ENCODE results near the gene MAST2. TPM values are rescaled to one million over a fixed set of nuclear protein-coding genes. Genes with fewer than 3 reads are reported as not detected.

MAST2 gene
- total and polyA plus RNA-seq, 9 donors, result 32.4 to 107 (median 83.7) TPM

- Histone ChIP-seq H3K36me3 (ENCODE audit: control insufficient read depth, insufficient read depth, low read length) (peaks cover 3% of the 10 kb centered on the region), H3K4me1 (ENCODE audit: control insufficient read depth, insufficient read depth, low read length) (peaks cover 12% of the 10 kb centered on the region), H3K9me3 (replicated peaks; ENCODE audit: control insufficient read depth, low read depth, low read length) (no peaks in the 10 kb centered on the region), H3K27ac (ENCODE audit: low read length) (no peak overlapping the region), H3K27me3 (ENCODE audit: control insufficient read depth, insufficient read depth, low read length) (no peaks in the 10 kb centered on the region), H3K4me3 (ENCODE audit: low read length) (no peak overlapping the region)
- no peak for DNase-seq
- WGBS (ENCODE audit: insufficient coverage), result 92% methylated on average over 2 of the region's 4 CpGs
Measured at GRCh38 chr1:45806129-45806528, 2.7 kb downstream of the MAST2 start.

GRCh38 chr1:45809761-45810160 is 6.3 kb downstream of the MAST2 start:
- no peak for DNase-seq
- no peaks in the 10 kb centered on the region for H3K27me3 ChIP-seq (ENCODE audit: control insufficient read depth, insufficient read depth, low read length)
- no peaks in the 10 kb centered on the region for H3K9me3 ChIP-seq (replicated peaks; ENCODE audit: control insufficient read depth, low read depth, low read length)
- H3K36me3 ChIP-seq (ENCODE audit: control insufficient read depth, insufficient read depth, low read length), result peaks cover 3% of the 10 kb centered on the region
- H3K4me3 ChIP-seq (ENCODE audit: low read length), result no peak overlapping the region
- H3K4me1 ChIP-seq (ENCODE audit: control insufficient read depth, insufficient read depth, low read length), result no peaks in the 10 kb centered on the region
- H3K27ac ChIP-seq (ENCODE audit: low read length), result no peak overlapping the region

GRCh38 chr1:45814776-45815175 is 11.4 kb downstream of the MAST2 start:
- no peak for DNase-seq
- no CpG with 5 or more reads among the region's 2 CpGs for WGBS (ENCODE audit: insufficient coverage)
- H3K27ac ChIP-seq (ENCODE audit: low read length), result no peak overlapping the region
- no peaks in the 10 kb centered on the region for H3K27me3 ChIP-seq (ENCODE audit: control insufficient read depth, insufficient read depth, low read length)
- H3K4me3 ChIP-seq (ENCODE audit: low read length), result no peak overlapping the region
- H3K9me3 ChIP-seq (replicated peaks; ENCODE audit: control insufficient read depth, low read depth, low read length), result no peaks in the 10 kb centered on the region
- no peaks in the 10 kb centered on the region for H3K36me3 ChIP-seq (ENCODE audit: control insufficient read depth, insufficient read depth, low read length)
- H3K4me1 ChIP-seq (ENCODE audit: control insufficient read depth, insufficient read depth, low read length), result no peaks in the 10 kb centered on the region

- no peaks in the 10 kb centered on the region for H3K4me1 ChIP-seq (ENCODE audit: control insufficient read depth, insufficient read depth, low read length)
- H3K27me3 ChIP-seq (ENCODE audit: control insufficient read depth, insufficient read depth, low read length), result no peaks in the 10 kb centered on the region
- DNase-seq, result no peak
- no CpG with 5 or more reads among the region's 3 CpGs for WGBS (ENCODE audit: insufficient coverage)
- no peak overlapping the region for H3K4me3 ChIP-seq (ENCODE audit: low read length)
- no peaks in the 10 kb centered on the region for H3K36me3 ChIP-seq (ENCODE audit: control insufficient read depth, insufficient read depth, low read length)
- no peak overlapping the region for H3K27ac ChIP-seq (ENCODE audit: low read length)
- H3K9me3 ChIP-seq (replicated peaks; ENCODE audit: control insufficient read depth, low read depth, low read length), result no peaks in the 10 kb centered on the region
Measured at GRCh38 chr1:45815667-45816458, 12.5 kb downstream of the MAST2 start.

DNA sequence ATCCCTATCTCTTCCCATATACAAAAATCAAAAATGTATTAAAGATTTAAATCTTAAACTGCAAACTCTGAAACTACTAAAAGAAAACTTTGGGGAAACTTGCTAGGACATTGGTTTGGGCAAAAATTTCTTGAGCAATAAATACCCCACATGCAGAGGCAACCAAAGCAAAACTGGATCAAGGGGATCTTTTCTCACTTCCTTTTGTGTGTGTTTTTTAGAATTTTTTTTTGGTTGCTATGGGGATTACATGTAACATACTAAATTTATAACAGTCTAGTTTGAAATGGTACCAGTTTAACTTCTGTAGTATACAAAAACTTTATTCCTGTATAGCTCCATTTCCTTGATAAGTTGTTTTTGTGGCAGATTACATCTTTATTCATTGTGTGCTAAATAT is 16.8 kb downstream of the MAST2 start:
- Histone ChIP-seq H3K36me3 (ENCODE audit: control insufficient read depth, insufficient read depth, low read length) (peaks cover under 1% of the 10 kb centered on the region), H3K9me3 (replicated peaks; ENCODE audit: control insufficient read depth, low read depth, low read length) (peaks cover 2% of the 10 kb centered on the region), H3K4me1 (ENCODE audit: control insufficient read depth, insufficient read depth, low read length) (no peaks in the 10 kb centered on the region), H3K4me3 (ENCODE audit: low read length) (no peak overlapping the region), H3K27ac (ENCODE audit: low read length) (no peak overlapping the region), H3K27me3 (ENCODE audit: control insufficient read depth, insufficient read depth, low read length) (no peaks in the 10 kb centered on the region)
- no peak for DNase-seq

- H3K36me3 ChIP-seq (ENCODE audit: control insufficient read depth, insufficient read depth, low read length), result peaks cover 6% of the 10 kb centered on the region
- WGBS (ENCODE audit: insufficient coverage), result 100% methylated on average over 1 of the region's 3 CpGs
- H3K27me3 ChIP-seq (ENCODE audit: control insufficient read depth, insufficient read depth, low read length), result no peaks in the 10 kb centered on the region
- H3K27ac ChIP-seq (ENCODE audit: low read length), result no peak overlapping the region
- no peaks in the 10 kb centered on the region for H3K4me1 ChIP-seq (ENCODE audit: control insufficient read depth, insufficient read depth, low read length)
- no peak for DNase-seq
- H3K4me3 ChIP-seq (ENCODE audit: low read length), result no peak overlapping the region
- peaks cover 2% of the 10 kb centered on the region for H3K9me3 ChIP-seq (replicated peaks; ENCODE audit: control insufficient read depth, low read depth, low read length)
Measured at GRCh38 chr1:45820788-45821187, 17.4 kb downstream of the MAST2 start.

DNA sequence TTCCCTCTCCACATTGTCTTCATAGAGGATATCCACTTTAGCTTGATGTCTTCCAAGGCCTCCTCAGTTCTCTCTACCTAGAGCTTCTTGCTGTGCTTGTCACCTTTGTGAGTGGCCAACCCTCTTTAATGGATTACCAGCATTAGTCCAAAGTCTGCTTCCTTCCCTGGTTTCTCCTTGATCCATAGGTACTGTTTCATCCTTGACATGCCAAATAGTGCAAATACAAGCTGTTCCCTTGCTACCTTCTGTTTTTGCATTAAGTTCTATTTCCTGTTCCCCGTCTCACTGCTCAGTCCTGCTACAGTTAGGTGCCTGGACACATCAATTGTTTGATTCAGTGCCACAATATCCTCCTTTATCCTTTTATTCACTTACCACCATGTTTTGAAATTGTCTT is 19.2 kb downstream of the MAST2 start:
- 67% methylated on average over 1 of the region's 1 CpG for WGBS (ENCODE audit: insufficient coverage)
- Histone ChIP-seq H3K4me3 (ENCODE audit: low read length) (no peak overlapping the region), H3K36me3 (ENCODE audit: control insufficient read depth, insufficient read depth, low read length) (peaks cover 12% of the 10 kb centered on the region), H3K27ac (ENCODE audit: low read length) (no peak overlapping the region), H3K9me3 (replicated peaks; ENCODE audit: control insufficient read depth, low read depth, low read length) (peaks cover 2% of the 10 kb centered on the region), H3K4me1 (ENCODE audit: control insufficient read depth, insufficient read depth, low read length) (no peaks in the 10 kb centered on the region), H3K27me3 (ENCODE audit: control insufficient read depth, insufficient read depth, low read length) (no peaks in the 10 kb centered on the region)
- DNase-seq, result no peak

GRCh38 chr1:45824607-45825006 is 21.2 kb downstream of the MAST2 start:
- no peak for DNase-seq
- H3K36me3 ChIP-seq (ENCODE audit: control insufficient read depth, insufficient read depth, low read length), result peaks cover 14% of the 10 kb centered on the region
- no peaks in the 10 kb centered on the region for H3K4me1 ChIP-seq (ENCODE audit: control insufficient read depth, insufficient read depth, low read length)
- H3K4me3 ChIP-seq (ENCODE audit: low read length), result no peak overlapping the region
- no CpG with 5 or more reads among the region's 2 CpGs for WGBS (ENCODE audit: insufficient coverage)
- no peak overlapping the region for H3K27ac ChIP-seq (ENCODE audit: low read length)
- no peaks in the 10 kb centered on the region for H3K27me3 ChIP-seq (ENCODE audit: control insufficient read depth, insufficient read depth, low read length)
- H3K9me3 ChIP-seq (replicated peaks; ENCODE audit: control insufficient read depth, low read depth, low read length), result peaks cover 2% of the 10 kb centered on the region

GRCh38 chr1:45827256-45827655 is 23.8 kb downstream of the MAST2 start:
- Histone ChIP-seq H3K4me3 (ENCODE audit: low read length) (no peak overlapping the region), H3K9me3 (replicated peaks; ENCODE audit: control insufficient read depth, low read depth, low read length) (no peaks in the 10 kb centered on the region), H3K4me1 (ENCODE audit: control insufficient read depth, insufficient read depth, low read length) (no peaks in the 10 kb centered on the region), H3K36me3 (ENCODE audit: control insufficient read depth, insufficient read depth, low read length) (peaks cover 16% of the 10 kb centered on the region), H3K27ac (ENCODE audit: low read length) (no peak overlapping the region), H3K27me3 (ENCODE audit: control insufficient read depth, insufficient read depth, low read length) (no peaks in the 10 kb centered on the region)
- no CpG with 5 or more reads among the region's 2 CpGs for whole genome bisulfite sequencing (ENCODE audit: insufficient coverage)
- DNase-seq, result no peak

GRCh38 chr1:45828841-45829240 is 25.4 kb downstream of the MAST2 start:
- DNase-seq, result no peak
- H3K27me3 ChIP-seq (ENCODE audit: control insufficient read depth, insufficient read depth, low read length), result no peaks in the 10 kb centered on the region
- H3K9me3 ChIP-seq (replicated peaks; ENCODE audit: control insufficient read depth, low read depth, low read length), result no peaks in the 10 kb centered on the region
- no peak overlapping the region for H3K4me3 ChIP-seq (ENCODE audit: low read length)
- no peak overlapping the region for H3K27ac ChIP-seq (ENCODE audit: low read length)
- no peaks in the 10 kb centered on the region for H3K4me1 ChIP-seq (ENCODE audit: control insufficient read depth, insufficient read depth, low read length)
- H3K36me3 ChIP-seq (ENCODE audit: control insufficient read depth, insufficient read depth, low read length), result peaks cover 19% of the 10 kb centered on the region
- no CpG with 5 or more reads among the region's 1 CpG for WGBS (ENCODE audit: insufficient coverage)

DNA sequence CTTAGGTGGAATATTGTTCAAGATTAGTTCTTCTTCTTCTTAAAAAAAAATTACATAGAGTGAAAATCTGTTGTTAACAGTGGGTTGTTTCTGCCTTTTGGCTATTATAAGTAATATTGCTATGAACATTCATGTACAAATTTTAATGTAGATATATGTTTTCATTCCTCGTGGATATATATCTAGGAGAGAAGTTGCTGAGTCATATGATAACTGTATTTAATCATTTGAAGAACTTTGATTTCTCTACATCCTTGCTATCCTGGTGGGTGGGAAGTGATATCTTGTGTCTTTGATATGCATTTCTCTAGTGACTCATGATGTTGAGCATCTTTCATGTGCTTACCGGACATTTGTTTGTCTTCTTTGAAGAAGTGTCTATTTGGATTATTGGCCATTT is 29.9 kb downstream of the MAST2 start:
- H3K27ac ChIP-seq (ENCODE audit: low read length), result no peak overlapping the region
- no peak for DNase-seq
- no CpG with 5 or more reads among the region's 2 CpGs for WGBS (ENCODE audit: insufficient coverage)
- no peaks in the 10 kb centered on the region for H3K9me3 ChIP-seq (replicated peaks; ENCODE audit: control insufficient read depth, low read depth, low read length)
- no peak overlapping the region for H3K4me3 ChIP-seq (ENCODE audit: low read length)
- peaks cover 7% of the 10 kb centered on the region for H3K36me3 ChIP-seq (ENCODE audit: control insufficient read depth, insufficient read depth, low read length)
- H3K4me1 ChIP-seq (ENCODE audit: control insufficient read depth, insufficient read depth, low read length), result no peaks in the 10 kb centered on the region
- no peaks in the 10 kb centered on the region for H3K27me3 ChIP-seq (ENCODE audit: control insufficient read depth, insufficient read depth, low read length)

Measured in muscle of leg (tissue), 11 donors.